SK-N-SH (cell line): ENCODE results near the gene SRGAP1.

Experiments
- EP300 ChIP-seq, 2 experiments: IDR thresholded peaks; 2 replicates each; pipeline versions ENCODE4 v1.4.0 to v1.6.1; 2012; ENCODE audit warnings: borderline replicate concordance in 1 of 2, low read depth in 1 of 2, low read length in 1 of 2
- TF ChIP-seq, protein P1 (sequence below): IDR thresholded peaks from 2 replicates; pipeline ENCODE4 v1.6.1; 2012; ENCODE audit warnings: mild to moderate bottlenecking, low read depth, low read length, moderate library complexity

DNA sequence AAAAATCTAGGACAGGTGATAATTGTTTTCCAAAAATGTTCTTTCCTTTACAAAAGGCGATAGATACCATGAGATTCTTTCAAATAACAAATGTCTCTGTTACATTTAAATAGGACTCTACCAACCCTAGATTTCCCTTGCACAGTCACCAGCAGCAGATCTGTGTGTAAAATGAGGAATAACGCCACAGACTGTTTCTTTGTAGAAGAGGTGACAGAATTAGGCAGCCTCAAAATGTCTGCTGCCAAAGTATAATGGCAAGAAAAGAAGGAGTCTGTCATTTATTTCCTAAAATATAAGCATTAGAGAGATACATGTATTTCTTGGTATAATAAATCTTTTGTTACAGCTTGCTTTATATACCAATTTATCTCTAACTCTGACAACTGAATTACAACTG lies 8.5 kb upstream of the SRGAP1 start:
- no peak for TF ChIP-seq EP300 (IDR thresholded peaks at IDR 0.05; ENCODE audit: borderline replicate concordance in 1 of 2, low read depth in 1 of 2, low read length in 1 of 2)
- TF ChIP-seq, protein P1, sequence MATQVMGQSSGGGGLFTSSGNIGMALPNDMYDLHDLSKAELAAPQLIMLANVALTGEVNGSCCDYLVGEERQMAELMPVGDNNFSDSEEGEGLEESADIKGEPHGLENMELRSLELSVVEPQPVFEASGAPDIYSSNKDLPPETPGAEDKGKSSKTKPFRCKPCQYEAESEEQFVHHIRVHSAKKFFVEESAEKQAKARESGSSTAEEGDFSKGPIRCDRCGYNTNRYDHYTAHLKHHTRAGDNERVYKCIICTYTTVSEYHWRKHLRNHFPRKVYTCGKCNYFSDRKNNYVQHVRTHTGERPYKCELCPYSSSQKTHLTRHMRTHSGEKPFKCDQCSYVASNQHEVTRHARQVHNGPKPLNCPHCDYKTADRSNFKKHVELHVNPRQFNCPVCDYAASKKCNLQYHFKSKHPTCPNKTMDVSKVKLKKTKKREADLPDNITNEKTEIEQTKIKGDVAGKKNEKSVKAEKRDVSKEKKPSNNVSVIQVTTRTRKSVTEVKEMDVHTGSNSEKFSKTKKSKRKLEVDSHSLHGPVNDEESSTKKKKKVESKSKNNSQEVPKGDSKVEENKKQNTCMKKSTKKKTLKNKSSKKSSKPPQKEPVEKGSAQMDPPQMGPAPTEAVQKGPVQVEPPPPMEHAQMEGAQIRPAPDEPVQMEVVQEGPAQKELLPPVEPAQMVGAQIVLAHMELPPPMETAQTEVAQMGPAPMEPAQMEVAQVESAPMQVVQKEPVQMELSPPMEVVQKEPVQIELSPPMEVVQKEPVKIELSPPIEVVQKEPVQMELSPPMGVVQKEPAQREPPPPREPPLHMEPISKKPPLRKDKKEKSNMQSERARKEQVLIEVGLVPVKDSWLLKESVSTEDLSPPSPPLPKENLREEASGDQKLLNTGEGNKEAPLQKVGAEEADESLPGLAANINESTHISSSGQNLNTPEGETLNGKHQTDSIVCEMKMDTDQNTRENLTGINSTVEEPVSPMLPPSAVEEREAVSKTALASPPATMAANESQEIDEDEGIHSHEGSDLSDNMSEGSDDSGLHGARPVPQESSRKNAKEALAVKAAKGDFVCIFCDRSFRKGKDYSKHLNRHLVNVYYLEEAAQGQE = no peak
